Measurements from ENCODE around the gene FTSJ3. TPM values are rescaled to one million over a fixed set of nuclear protein-coding genes. Genes with fewer than 3 reads are reported as not detected.

The FTSJ3 gene
- total and polyA plus RNA-seq, 2 of the 13 experiments (the other 11 are each of a cell fraction or from before 2014, with no cell fraction given), result 26.0 to 64.2 TPM

DNA sequence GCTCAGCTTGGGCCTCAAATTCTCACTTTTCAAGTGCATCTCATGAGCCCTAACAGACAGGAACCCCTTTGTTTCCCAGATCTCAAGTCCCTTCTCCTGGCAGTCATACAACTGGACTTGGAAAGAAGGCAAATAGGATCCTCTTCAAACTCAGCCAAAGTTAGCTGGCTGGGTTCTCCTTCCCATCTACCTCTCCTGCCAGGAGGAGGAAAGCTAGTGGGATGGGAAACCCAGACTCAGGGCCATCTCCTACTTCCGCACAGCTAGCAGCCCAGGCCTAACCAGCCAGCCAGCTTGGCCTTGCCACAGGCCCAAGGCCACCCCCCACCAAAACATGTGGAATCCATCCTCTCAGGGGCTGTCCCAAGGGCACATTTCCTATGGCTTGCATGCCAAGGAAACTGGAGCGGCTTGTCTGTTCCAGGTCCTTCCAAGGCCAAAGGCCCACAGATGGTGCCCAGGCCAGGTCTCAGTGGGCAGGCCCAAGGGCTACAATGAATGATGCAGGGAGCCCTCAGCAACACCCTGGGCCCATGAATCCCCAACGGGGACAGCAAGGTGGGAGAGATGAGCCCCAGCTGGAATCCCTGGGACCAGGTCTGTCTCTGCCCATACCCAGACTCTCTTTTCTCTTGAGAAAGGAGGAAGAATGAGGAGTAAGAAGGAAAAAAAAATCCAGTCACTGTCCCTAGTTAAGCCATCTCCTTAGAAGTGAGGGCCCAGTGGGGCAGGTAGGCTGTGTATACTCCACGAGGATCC is 13.3 kb upstream of the FTSJ3 start (continued):
- TF ChIP-seq, protein P1, sequence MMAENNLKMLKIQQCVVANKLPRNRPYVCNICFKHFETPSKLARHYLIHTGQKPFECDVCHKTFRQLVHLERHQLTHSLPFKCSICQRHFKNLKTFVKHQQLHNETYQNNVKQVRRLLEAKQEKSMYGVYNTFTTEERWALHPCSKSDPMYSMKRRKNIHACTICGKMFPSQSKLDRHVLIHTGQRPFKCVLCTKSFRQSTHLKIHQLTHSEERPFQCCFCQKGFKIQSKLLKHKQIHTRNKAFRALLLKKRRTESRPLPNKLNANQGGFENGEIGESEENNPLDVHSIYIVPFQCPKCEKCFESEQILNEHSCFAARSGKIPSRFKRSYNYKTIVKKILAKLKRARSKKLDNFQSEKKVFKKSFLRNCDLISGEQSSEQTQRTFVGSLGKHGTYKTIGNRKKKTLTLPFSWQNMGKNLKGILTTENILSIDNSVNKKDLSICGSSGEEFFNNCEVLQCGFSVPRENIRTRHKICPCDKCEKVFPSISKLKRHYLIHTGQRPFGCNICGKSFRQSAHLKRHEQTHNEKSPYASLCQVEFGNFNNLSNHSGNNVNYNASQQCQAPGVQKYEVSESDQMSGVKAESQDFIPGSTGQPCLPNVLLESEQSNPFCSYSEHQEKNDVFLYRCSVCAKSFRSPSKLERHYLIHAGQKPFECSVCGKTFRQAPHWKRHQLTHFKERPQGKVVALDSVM (CRISPR knock-in tag; IDR thresholded peaks at IDR 0.05), result 0 out of 2 replicates have a peak, but pooled peaks have one; percentile 9
- TF ChIP-seq, protein P2, sequence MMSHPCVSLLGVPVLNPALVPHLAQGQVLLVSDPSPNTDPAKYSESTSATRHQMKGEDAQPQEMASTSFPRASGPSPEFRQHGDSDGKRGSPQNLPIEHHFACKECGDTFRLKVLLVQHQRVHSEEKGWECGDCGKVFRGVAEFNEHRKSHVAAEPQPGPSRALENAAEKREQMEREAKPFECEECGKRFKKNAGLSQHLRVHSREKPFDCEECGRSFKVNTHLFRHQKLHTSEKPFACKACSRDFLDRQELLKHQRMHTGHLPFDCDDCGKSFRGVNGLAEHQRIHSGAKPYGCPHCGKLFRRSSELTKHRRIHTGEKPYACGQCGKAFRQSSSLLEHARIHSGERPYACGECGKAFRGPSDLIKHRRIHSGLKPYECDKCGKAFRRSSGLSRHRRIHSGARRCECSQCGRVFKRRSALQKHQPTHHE (CRISPR knock-in tag; IDR thresholded peaks at IDR 0.05; ENCODE audit: borderline replicate concordance), result no peak
- TF ChIP-seq IRX3 (CRISPR knock-in tag; IDR thresholded peaks at IDR 0.05; ENCODE audit: borderline replicate concordance, low read depth) (no peak), JDP2 (CRISPR knock-in tag; IDR thresholded peaks at IDR 0.05; ENCODE audit: borderline replicate concordance) (no peak), HES4 (CRISPR knock-in tag; IDR thresholded peaks at IDR 0.05; ENCODE audit: borderline replicate concordance) (peak; percentile 47; the same call in 1 of the 2 replicates), ZNF678 (CRISPR knock-in tag; IDR thresholded peaks at IDR 0.05) (0 out of 2 replicates have a peak, but pooled peaks have one; percentile 8), RELA (CRISPR knock-in tag; IDR thresholded peaks at IDR 0.05) (no peak), ZNF766 (CRISPR knock-in tag; IDR thresholded peaks at IDR 0.05; ENCODE audit: borderline replicate concordance) (no peak), ZNF205 (CRISPR knock-in tag; IDR thresholded peaks at IDR 0.05) (no peak), TBX2 (CRISPR knock-in tag; IDR thresholded peaks at IDR 0.05; ENCODE audit: borderline replicate concordance) (peak; percentile 60), NCOR1 (IDR thresholded peaks at IDR 0.05; ENCODE audit: borderline replicate concordance, low read length) (no peak), PHF20 (CRISPR knock-in tag; IDR thresholded peaks at IDR 0.05) (peak; percentile 54; the same call in 1 of the 2 replicates), HOXA7 (CRISPR knock-in tag; IDR thresholded peaks at IDR 0.05) (no peak), GTF2F1 (IDR thresholded peaks at IDR 0.05; ENCODE audit: low read length) (no peak), CCDC6 (CRISPR knock-in tag; IDR thresholded peaks at IDR 0.05) (0 out of 2 replicates have a peak, but pooled peaks have one; percentile 21), FOXJ3 (CRISPR knock-in tag; IDR thresholded peaks at IDR 0.05; ENCODE audit: borderline replicate concordance) (no peak), ZNF556 (CRISPR knock-in tag; IDR thresholded peaks at IDR 0.05; ENCODE audit: borderline replicate concordance) (0 out of 2 replicates have a peak, but pooled peaks have one; percentile 13)
- TF ChIP-seq, protein P3, sequence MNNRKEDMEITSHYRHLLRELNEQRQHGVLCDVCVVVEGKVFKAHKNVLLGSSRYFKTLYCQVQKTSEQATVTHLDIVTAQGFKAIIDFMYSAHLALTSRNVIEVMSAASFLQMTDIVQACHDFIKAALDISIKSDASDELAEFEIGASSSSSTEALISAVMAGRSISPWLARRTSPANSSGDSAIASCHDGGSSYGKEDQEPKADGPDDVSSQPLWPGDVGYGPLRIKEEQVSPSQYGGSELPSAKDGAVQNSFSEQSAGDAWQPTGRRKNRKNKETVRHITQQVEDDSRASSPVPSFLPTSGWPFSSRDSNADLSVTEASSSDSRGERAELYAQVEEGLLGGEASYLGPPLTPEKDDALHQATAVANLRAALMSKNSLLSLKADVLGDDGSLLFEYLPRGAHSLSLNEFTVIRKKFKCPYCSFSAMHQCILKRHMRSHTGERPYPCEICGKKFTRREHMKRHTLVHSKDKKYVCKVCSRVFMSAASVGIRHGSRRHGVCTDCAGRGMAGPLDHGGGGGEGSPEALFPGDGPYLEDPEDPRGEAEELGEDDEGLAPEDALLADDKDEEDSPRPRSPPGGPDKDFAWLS (CRISPR knock-in tag; IDR thresholded peaks at IDR 0.05; ENCODE audit: borderline replicate concordance), result 0 out of 2 replicates have a peak, but pooled peaks have one; percentile 50
- TF ChIP-seq, protein P4, sequence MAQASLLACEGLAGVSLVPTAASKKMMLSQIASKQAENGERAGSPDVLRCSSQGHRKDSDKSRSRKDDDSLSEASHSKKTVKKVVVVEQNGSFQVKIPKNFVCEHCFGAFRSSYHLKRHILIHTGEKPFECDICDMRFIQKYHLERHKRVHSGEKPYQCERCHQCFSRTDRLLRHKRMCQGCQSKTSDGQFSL (CRISPR knock-in tag; IDR thresholded peaks at IDR 0.05), result no peak
- TF ChIP-seq, protein P5, sequence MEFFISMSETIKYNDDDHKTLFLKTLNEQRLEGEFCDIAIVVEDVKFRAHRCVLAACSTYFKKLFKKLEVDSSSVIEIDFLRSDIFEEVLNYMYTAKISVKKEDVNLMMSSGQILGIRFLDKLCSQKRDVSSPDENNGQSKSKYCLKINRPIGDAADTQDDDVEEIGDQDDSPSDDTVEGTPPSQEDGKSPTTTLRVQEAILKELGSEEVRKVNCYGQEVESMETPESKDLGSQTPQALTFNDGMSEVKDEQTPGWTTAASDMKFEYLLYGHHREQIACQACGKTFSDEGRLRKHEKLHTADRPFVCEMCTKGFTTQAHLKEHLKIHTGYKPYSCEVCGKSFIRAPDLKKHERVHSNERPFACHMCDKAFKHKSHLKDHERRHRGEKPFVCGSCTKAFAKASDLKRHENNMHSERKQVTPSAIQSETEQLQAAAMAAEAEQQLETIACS (CRISPR knock-in tag; IDR thresholded peaks at IDR 0.05), result no peak
- TF ChIP-seq, protein P6, sequence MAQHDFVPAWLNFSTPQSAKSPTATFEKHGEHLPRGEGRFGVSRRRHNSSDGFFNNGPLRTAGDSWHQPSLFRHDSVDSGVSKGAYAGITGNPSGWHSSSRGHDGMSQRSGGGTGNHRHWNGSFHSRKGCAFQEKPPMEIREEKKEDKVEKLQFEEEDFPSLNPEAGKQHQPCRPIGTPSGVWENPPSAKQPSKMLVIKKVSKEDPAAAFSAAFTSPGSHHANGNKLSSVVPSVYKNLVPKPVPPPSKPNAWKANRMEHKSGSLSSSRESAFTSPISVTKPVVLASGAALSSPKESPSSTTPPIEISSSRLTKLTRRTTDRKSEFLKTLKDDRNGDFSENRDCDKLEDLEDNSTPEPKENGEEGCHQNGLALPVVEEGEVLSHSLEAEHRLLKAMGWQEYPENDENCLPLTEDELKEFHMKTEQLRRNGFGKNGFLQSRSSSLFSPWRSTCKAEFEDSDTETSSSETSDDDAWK (CRISPR knock-in tag; IDR thresholded peaks at IDR 0.05), result no peak

Data from HepG2 (cell line).